H1 (cell line): ENCODE results near the gene BRK1.

Source experiments
- CEBPB ChIP-seq: IDR thresholded peaks from 2 replicates; pipeline ENCODE4 v1.6.1; 2012; ENCODE audit warnings: low read depth, low read length
- CHD1 ChIP-seq: IDR thresholded peaks from 2 replicates; pipeline ENCODE4 v1.6.1; 2012; ENCODE audit warnings: low read depth, low read length, improper control_type of control experiment
- EZH2 ChIP-seq: fragments of 200-600 bp; sonication (generic); IDR thresholded peaks from 2 replicates; pipeline ENCODE4 v1.7.1; 2012; ENCODE audit warnings: low read depth, mild to moderate bottlenecking, moderate library complexity, low read length, inconsistent platforms; ENCODE audit not compliant: severe bottlenecking
- KDM1A ChIP-seq: fragments of 200-600, 300-600 bp; sonication (generic); IDR thresholded peaks from 2 replicates; pipeline ENCODE4 v1.7.1; 2016; ENCODE audit warnings: mild to moderate bottlenecking, low read length, borderline replicate concordance
- POLR2A ChIP-seq, 2 experiments: IDR thresholded peaks; 1 replicate in 1 of 2; 2 replicates in 1 of 2; pipeline ENCODE4 v1.6.1; 2011; ENCODE audit warnings: low read depth in 2 of 2, low read length in 2 of 2, mild to moderate bottlenecking in 2 of 2; ENCODE audit errors: control extremely low read depth in 1 of 2
- RAD21 ChIP-seq, 2 experiments: IDR thresholded peaks in 1 of 2; conservative IDR thresholded peaks in 1 of 2; 2 replicates each; pipeline ENCODE4 v1.6.1; 2011; ENCODE audit warnings: low read depth in 2 of 2, low read length in 2 of 2, improper control_type of control experiment in 1 of 2, inconsistent platforms in 1 of 2, mild to moderate bottlenecking in 1 of 2, moderate library complexity in 1 of 2
- RBBP5 ChIP-seq: IDR thresholded peaks from 2 replicates; pipeline ENCODE4 v1.7.1; 2012; ENCODE audit warnings: low read depth, mild to moderate bottlenecking, inconsistent platforms, low read length, moderate library complexity, borderline replicate concordance
- SIN3A ChIP-seq, 2 experiments: IDR thresholded peaks in 1 of 2; conservative IDR thresholded peaks in 1 of 2; 2 replicates each; pipeline ENCODE4 v1.6.1; 2011 to 2012; ENCODE audit warnings: low read length in 2 of 2, improper control_type of control experiment in 1 of 2, low read depth in 1 of 2, mild to moderate bottlenecking in 1 of 2
- SP2 ChIP-seq: IDR thresholded peaks from 2 replicates; pipeline ENCODE4 v1.6.1; 2012; ENCODE audit warnings: mild to moderate bottlenecking, low read length, inconsistent platforms
- SRF ChIP-seq: IDR thresholded peaks from 2 replicates; pipeline ENCODE4 v1.6.1; 2011; ENCODE audit warnings: mild to moderate bottlenecking, low read depth, low read length, moderate library complexity
- TAF1 ChIP-seq: IDR thresholded peaks from 2 replicates; pipeline ENCODE4 v1.6.1; 2011; ENCODE audit warnings: mild to moderate bottlenecking, low read depth, low read length
- TF ChIP-seq, protein P1 (sequence below), 3 experiments: IDR thresholded peaks; 1 replicate in 2 of 3; 2 replicates in 1 of 3; pipeline versions ENCODE4 v1.5.1 to v1.6.1; 2011; ENCODE audit warnings: low read length in 3 of 3, mild to moderate bottlenecking in 3 of 3, inconsistent platforms in 2 of 3, low read depth in 1 of 3, moderate library complexity in 1 of 3; ENCODE audit not compliant: insufficient read depth in 1 of 3; ENCODE audit errors: control extremely low read depth in 1 of 3
- TF ChIP-seq, protein P2 (sequence below): IDR thresholded peaks from 2 replicates; pipeline ENCODE4 v1.6.1; 2011; ENCODE audit warnings: low read depth, mild to moderate bottlenecking, low read length; ENCODE audit not compliant: insufficient read depth
- TF ChIP-seq, protein P3 (sequence below): IDR thresholded peaks from 2 replicates; pipeline ENCODE4 v1.6.1; 2012; ENCODE audit warnings: inconsistent platforms

DNA sequence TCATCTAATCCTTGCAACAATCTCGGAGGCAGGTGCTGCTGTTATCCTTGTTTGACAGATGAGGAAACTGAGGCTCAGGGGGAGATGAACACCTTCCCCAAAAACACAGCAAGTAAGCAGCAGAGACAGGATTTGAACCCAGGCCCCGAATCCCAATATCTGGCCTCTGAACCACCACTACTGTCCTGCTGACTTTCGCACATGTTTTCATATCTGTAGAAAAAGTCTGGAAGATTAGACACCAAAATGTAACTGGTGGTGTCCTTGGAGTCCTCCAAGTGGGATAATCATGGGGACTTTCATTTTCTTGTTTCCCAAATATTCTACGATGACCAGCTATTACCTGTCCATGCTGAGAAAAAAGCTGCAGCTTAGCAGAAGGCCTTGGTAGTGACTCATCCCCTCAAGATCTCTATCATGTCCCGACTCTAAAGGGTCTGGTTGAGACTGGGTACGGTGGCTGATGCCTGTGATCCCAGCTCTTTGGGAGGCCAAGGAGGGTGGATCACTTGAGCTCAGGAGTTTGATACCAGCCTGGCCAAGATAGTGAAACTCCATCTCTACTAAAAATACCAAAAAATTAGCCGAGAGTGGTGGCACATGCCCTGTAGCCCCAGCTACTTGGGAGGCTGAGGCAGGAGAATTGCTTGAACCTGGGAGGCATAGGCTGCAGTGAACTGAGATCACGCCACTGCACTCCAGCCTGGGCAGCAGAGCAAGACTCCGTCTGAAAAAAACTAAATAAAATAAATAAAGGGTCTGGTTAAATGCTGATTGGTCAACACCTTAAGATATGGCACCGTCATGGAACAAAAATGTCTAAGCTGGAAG lies 57.8 kb downstream of the BRK1 start:
- TF ChIP-seq SP2 (no peak), POLR2A (IDR thresholded peaks at IDR 0.05; ENCODE audit: control extremely low read depth in 1 of 2, low read depth in 2 of 2, low read length in 2 of 2) (no peak), RBBP5 (no peak), SIN3A (conservative IDR thresholded peaks at IDR 0.05 in 1 of 2, IDR thresholded peaks at IDR 0.05 in 1 of 2; ENCODE audit: low read depth in 1 of 2, low read length in 2 of 2) (no peak), SRF (no peak), EZH2 (no peak), CEBPB (no peak), RAD21 (IDR thresholded peaks at IDR 0.05 in 1 of 2, conservative IDR thresholded peaks at IDR 0.05 in 1 of 2; ENCODE audit: low read depth in 2 of 2, low read length in 2 of 2) (no peak), KDM1A (no peak), TAF1 (no peak), CHD1 (no peak)
- TF ChIP-seq, protein P1, sequence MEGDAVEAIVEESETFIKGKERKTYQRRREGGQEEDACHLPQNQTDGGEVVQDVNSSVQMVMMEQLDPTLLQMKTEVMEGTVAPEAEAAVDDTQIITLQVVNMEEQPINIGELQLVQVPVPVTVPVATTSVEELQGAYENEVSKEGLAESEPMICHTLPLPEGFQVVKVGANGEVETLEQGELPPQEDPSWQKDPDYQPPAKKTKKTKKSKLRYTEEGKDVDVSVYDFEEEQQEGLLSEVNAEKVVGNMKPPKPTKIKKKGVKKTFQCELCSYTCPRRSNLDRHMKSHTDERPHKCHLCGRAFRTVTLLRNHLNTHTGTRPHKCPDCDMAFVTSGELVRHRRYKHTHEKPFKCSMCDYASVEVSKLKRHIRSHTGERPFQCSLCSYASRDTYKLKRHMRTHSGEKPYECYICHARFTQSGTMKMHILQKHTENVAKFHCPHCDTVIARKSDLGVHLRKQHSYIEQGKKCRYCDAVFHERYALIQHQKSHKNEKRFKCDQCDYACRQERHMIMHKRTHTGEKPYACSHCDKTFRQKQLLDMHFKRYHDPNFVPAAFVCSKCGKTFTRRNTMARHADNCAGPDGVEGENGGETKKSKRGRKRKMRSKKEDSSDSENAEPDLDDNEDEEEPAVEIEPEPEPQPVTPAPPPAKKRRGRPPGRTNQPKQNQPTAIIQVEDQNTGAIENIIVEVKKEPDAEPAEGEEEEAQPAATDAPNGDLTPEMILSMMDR (IDR thresholded peaks at IDR 0.05; ENCODE audit: control extremely low read depth in 1 of 3, insufficient read depth in 1 of 3, low read depth in 1 of 3, low read length in 3 of 3) = no peak
- TF ChIP-seq, protein P2, sequence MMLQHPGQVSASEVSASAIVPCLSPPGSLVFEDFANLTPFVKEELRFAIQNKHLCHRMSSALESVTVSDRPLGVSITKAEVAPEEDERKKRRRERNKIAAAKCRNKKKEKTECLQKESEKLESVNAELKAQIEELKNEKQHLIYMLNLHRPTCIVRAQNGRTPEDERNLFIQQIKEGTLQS = no peak
- TF ChIP-seq, protein P3, sequence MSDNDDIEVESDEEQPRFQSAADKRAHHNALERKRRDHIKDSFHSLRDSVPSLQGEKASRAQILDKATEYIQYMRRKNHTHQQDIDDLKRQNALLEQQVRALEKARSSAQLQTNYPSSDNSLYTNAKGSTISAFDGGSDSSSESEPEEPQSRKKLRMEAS = no peak
